Stimulated activated naive CD4-positive, alpha-beta T cell (primary cell): ENCODE data around the gene NAMPT.
"Not testable (repeated sequence)": the region's sequence is repeated elsewhere in the genome, so short reads cannot be mapped to it uniquely, and the experiment has no call there.

Source experiments
- DNase-seq, 6 experiments: peaks; one replicate each; lab custom pipeline; 2025; lab: John Stamatoyannopoulos, UW

NAMPT gene

GRCh38 chr7:106284714-106285050, at the start of gene NAMPT:
NAMPT (minus strand) TSS chr7:106284983; CDS start chr7:106284884, 99 bp downstream.
- DNase-seq: no peak

GRCh38 chr7:106332201-106332600, 47.4 kb upstream of the NAMPT start:
- no peak for DNase-seq

GRCh38 chr7:106331441-106332175, 46.8 kb upstream of the NAMPT start:
- DNase-seq: no peak

GRCh38 chr7:106329971-106330733, 45.4 kb upstream of the NAMPT start:
- DNase-seq: no peak

GRCh38 chr7:106329408-106329807, 44.6 kb upstream of the NAMPT start:
- no peak for DNase-seq

- DNase-seq: no peak
Observed at GRCh38 chr7:106327538-106328481, 43.0 kb upstream of the NAMPT start.

GRCh38 chr7:106326594-106327537, 42.1 kb upstream of the NAMPT start:
- DNase-seq: no peak

GRCh38 chr7:106324509-106324908, 39.7 kb upstream of the NAMPT start:
- DNase-seq: not testable (repeated sequence)

- not testable (repeated sequence) for DNase-seq
Observed at GRCh38 chr7:106320254-106320770, 35.5 kb upstream of the NAMPT start.

- DNase-seq: no peak
Observed at GRCh38 chr7:106318482-106318881, 33.7 kb upstream of the NAMPT start.

GRCh38 chr7:106317971-106318370, 33.2 kb upstream of the NAMPT start:
- DNase-seq: no peak

- no peak for DNase-seq
Observed at GRCh38 chr7:106316947-106317346, 32.2 kb upstream of the NAMPT start.

- DNase-seq: no peak
Observed at GRCh38 chr7:106314875-106315274, 30.1 kb upstream of the NAMPT start.

- DNase-seq: no peak
Observed at GRCh38 chr7:106313966-106314365, 29.2 kb upstream of the NAMPT start.

- no peak for DNase-seq
Observed at GRCh38 chr7:106313456-106313901, 28.7 kb upstream of the NAMPT start.

- no peak for DNase-seq
Observed at GRCh38 chr7:106312906-106313305, 28.1 kb upstream of the NAMPT start.

GRCh38 chr7:106312099-106312871, 27.5 kb upstream of the NAMPT start:
- no peak for DNase-seq

GRCh38 chr7:106309362-106309761, 24.6 kb upstream of the NAMPT start:
- DNase-seq: no peak

- DNase-seq: no peak
Observed at GRCh38 chr7:106306256-106306655, 21.5 kb upstream of the NAMPT start.

GRCh38 chr7:106305732-106306131, 20.9 kb upstream of the NAMPT start:
- DNase-seq: no peak
